Tibial nerve (tissue), 4 donors: ENCODE results near the gene RNF166. TPM values are rescaled to one million over a fixed set of nuclear protein-coding genes. Genes with fewer than 3 reads are reported as not detected.
"Not testable (repeated sequence)": the region's sequence is repeated elsewhere in the genome, so short reads cannot be mapped to it uniquely, and the experiment has no call there.

ENCODE experiments used
- DNase-seq, 2 donors: peaks; one replicate each; pipeline ENCODE4 v3.0.0-alpha.2; 2019; ENCODE audit warnings: low spot score in 2 of 2
- H3K27ac ChIP-seq, 4 donors: fragments of 200-600 bp; sonication (generic) in 3 of 4; one replicate each; pipeline ENCODE4 v1.5.1; 2017 to 2019; ENCODE audit warnings: mild to moderate bottlenecking in 1 of 4
- H3K27me3 ChIP-seq, 2 donors: fragments of 200-600 bp; sonication (generic) in 1 of 2; one replicate each; pipeline versions ENCODE4 v1.5.1 to v1.6.0; 2017 to 2019
- H3K36me3 ChIP-seq, 3 donors: fragments of 200-600 bp; sonication (generic); one replicate each; pipeline ENCODE4 v1.5.1; 2018 to 2019
- H3K4me1 ChIP-seq, 4 donors: fragments of 200-600 bp; sonication (generic) in 3 of 4; one replicate each; pipeline ENCODE4 v1.5.1; 2017 to 2019
- H3K4me3 ChIP-seq, 4 donors: fragments of 200-600 bp; sonication (generic) in 3 of 4; one replicate each; pipeline ENCODE4 v1.5.1; 2017 to 2019; ENCODE audit warnings: mild to moderate bottlenecking in 1 of 4, moderate library complexity in 1 of 4
- H3K9me3 ChIP-seq, 4 donors: fragments of 200-600 bp; sonication (generic) in 3 of 4; one replicate each; pipeline ENCODE4 v1.5.1; 2017 to 2019
- CTCF ChIP-seq, 5 experiments: fragments of 200-600 bp in 3 of 5; fragments of 450-650 bp in 2 of 5; sonication (generic) in 3 of 5; IDR thresholded peaks; one replicate each; pipeline ENCODE4 v1.5.1; 2016 to 2019; ENCODE audit warnings: antibody characterized with exemption in 5 of 5, mild to moderate bottlenecking in 3 of 5, moderate library complexity in 2 of 5
- EP300 ChIP-seq, 2 donors: sonication (generic); formaldehyde crosslinking; IDR thresholded peaks; one replicate each; pipeline ENCODE4 v1.6.1; 2017; ENCODE audit warnings: antibody characterized with exemption in 2 of 2, mild to moderate bottlenecking in 1 of 2
- POLR2A ChIP-seq, 2 donors: fragments of 450-650 bp; IDR thresholded peaks; one replicate each; pipeline ENCODE4 v1.6.1; 2017; ENCODE audit warnings: antibody characterized with exemption in 2 of 2, mild to moderate bottlenecking in 2 of 2, moderate library complexity in 2 of 2
- WGBS, 2 donors: methylation state at CpG; one replicate each; pipeline ENCODE4 v1.1.5; 2018; 5-methylcytosine and 5-hydroxymethylcytosine counted together
- total RNA-seq, 4 donors: library from RNA; depleted of rRNA; stranded (reverse); fragments of >200 nt; gene quantifications; one replicate each; pipeline ENCODE4 v1.1.0, GENCODE V29; 2016

RNF166 gene
- total RNA-seq, 4 donors from 2014 or later, result 36.5 to 56.7 (median 43.5) TPM

- Histone ChIP-seq H3K27ac (no peak overlapping the region), H3K4me1 (peaks cover 0 to 7% (median 6%) of the 10 kb centered on the region in 4 donors), H3K4me3 (no peak overlapping the region), H3K36me3 (peaks cover 0 to 52% (median 0%) of the 10 kb centered on the region in 3 donors), H3K27me3 (peaks cover 0 to 27% of the 10 kb centered on the region in 2 donors), H3K9me3 (no peaks in the 10 kb centered on the region)
- TF ChIP-seq EP300 (IDR thresholded peaks at IDR 0.05) (no peak), POLR2A (IDR thresholded peaks at IDR 0.05) (no peak), CTCF (IDR thresholded peaks at IDR 0.05) (no peak)
- 69 to 72% methylated on average over 11 to 21 of the region's 22 CpGs for WGBS, 2 donors
- no peak for DNase-seq
Measured at GRCh38 chr16:88676502-88677242, 29.5 kb downstream of the RNF166 start.

DNA sequence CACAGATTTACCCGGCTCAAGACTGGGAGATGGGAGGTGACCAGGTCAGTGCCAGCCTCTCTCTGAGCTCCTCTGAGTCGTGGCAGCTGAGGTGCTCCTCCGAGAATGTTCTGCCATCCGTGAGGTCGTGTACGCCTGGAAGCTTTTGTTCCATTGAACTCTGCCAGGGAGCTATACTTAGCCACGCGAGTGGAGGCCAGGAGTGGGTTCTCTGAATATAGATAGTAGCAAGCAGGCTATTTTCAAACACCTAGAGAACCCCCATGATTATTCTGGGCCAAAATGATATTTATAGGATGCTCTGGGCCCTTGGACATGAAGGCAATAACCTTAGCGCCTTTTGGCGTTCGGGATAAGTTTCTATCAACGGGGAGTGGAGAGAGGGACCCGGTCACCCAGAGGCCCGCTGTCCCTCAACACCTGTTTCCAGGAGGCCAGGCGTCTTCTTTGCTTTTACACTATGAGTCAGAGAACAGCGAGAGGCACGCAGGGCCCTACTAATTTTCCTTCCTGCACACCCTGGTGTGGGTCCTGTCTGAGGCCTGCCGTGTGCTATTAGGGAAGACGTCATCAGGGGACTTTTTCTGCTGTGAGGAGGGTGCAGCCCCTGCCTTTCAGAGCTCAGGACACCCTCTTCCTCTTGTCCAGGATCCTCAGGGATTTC, 32.4 kb downstream of the RNF166 start:
- peaks cover 0 to 57% (median 0%) of the 10 kb centered on the region in 3 donors for H3K36me3 ChIP-seq
- no peak for DNase-seq
- TF ChIP-seq CTCF (IDR thresholded peaks at IDR 0.05), result no peak
- no peak for TF ChIP-seq POLR2A (IDR thresholded peaks at IDR 0.05)
- no peak for TF ChIP-seq EP300 (IDR thresholded peaks at IDR 0.05)

DNA sequence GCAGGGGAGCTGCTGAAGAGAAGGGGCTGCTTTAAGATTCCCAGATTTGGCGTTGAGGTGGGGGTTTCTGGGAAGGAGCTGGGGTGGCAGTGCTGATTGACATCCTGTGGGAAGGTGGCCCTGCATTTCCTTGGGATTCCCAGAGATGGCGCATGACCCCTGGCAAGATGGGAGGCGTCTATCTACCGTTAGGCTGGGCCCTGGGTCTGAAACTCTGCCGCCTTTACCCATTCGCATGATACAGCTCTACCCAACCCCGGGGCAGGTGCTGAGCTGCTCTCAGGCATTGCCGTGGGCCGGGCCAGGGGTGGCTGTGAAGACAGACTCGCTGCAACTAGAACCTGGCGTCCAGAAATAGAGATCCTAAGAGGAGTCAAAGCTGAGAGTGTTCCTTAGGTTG, 33.4 kb downstream of the RNF166 start:
- Histone ChIP-seq H3K4me1 (no peaks in the 10 kb centered on the region), H3K36me3 (peaks cover 0 to 62% (median 0%) of the 10 kb centered on the region in 3 donors), H3K9me3 (no peaks in the 10 kb centered on the region), H3K27ac (no peak overlapping the region), H3K4me3 (no peak overlapping the region), H3K27me3 (no peaks in the 10 kb centered on the region)
- TF ChIP-seq CTCF (IDR thresholded peaks at IDR 0.05) (no peak), EP300 (IDR thresholded peaks at IDR 0.05) (no peak), POLR2A (IDR thresholded peaks at IDR 0.05) (no peak)
- DNase-seq, result no peak
- 54 to 60% methylated on average over 11 of the region's 11 CpGs for WGBS, 2 donors

More for the DNA sequence above, 32.4 kb downstream of the RNF166 start:
- peaks cover 0 to 9% of the 10 kb centered on the region in 2 donors for H3K27me3 ChIP-seq
- H3K27ac ChIP-seq, result no peak overlapping the region
- no peak overlapping the region for H3K4me3 ChIP-seq
- no peaks in the 10 kb centered on the region for H3K9me3 ChIP-seq
- no peaks in the 10 kb centered on the region for H3K4me1 ChIP-seq
- 87 to 88% methylated on average over 18 to 19 of the region's 19 CpGs for WGBS, 2 donors

DNA sequence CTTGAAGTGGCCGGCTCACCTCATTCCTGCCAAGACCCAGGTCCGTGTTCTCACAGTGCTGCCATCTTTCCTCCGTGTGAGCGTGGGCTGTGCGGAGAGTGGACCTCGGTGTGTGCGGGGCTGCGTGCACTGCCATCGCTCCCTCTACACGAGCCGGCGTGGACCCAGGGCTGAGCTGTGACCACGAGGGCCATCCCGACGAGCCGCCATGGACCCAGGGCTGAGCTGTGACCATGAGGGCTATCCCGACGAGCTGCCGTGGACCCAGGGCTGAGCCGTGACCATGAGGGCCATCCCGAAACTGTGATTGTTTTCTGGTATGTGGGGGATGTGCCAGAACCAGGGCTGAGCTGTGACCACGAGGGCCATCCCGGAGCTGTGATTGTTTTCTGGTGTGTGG, 34.4 kb downstream of the RNF166 start:
- Histone ChIP-seq H3K9me3 (no peaks in the 10 kb centered on the region), H3K36me3 (peaks cover 0 to 64% (median 0%) of the 10 kb centered on the region in 3 donors), H3K4me1 (no peaks in the 10 kb centered on the region), H3K4me3 (no peak overlapping the region), H3K27me3 (no peaks in the 10 kb centered on the region), H3K27ac (no peak overlapping the region)
- 86 to 90% methylated on average over 10 to 23 of the region's 23 CpGs for WGBS, 2 donors
- TF ChIP-seq POLR2A (IDR thresholded peaks at IDR 0.05) (no peak), EP300 (IDR thresholded peaks at IDR 0.05) (no peak), CTCF (IDR thresholded peaks at IDR 0.05) (no peak)
- DNase-seq, result no peak

GRCh38 chr16:88669980-88670379, 36.2 kb downstream of the RNF166 start:
- TF ChIP-seq EP300 (IDR thresholded peaks at IDR 0.05), result no peak
- no peak for TF ChIP-seq POLR2A (IDR thresholded peaks at IDR 0.05)
- TF ChIP-seq CTCF (IDR thresholded peaks at IDR 0.05), result no peak
- Histone ChIP-seq H3K36me3 (peaks cover 0 to 46% (median 0%) of the 10 kb centered on the region in 3 donors), H3K27me3 (no peaks in the 10 kb centered on the region), H3K4me3 (no peak overlapping the region), H3K9me3 (no peaks in the 10 kb centered on the region), H3K4me1 (no peaks in the 10 kb centered on the region), H3K27ac (no peak overlapping the region)
- DNase-seq, result no peak
- 81 to 84% methylated on average over 10 of the region's 10 CpGs for WGBS, 2 donors

DNA sequence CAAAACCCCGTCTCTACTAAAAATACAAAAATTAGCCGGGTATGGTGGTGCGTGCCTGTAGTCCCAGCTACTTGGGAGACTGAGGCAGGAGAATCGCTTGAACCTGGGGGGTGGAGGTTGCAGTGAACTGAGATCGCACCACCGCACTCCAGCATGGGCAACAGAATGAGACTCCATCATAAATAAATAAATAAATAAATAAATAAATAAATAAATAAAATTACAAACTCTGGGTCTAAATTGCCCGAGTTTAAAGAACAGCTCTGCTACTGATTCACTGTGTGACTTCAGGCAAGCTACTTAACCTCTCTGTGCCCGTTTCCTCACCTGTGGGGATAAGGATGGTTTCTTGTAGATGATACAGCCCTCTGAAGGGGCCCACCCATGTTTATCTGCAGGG, 36.7 kb downstream of the RNF166 start:
- 89 to 97% methylated on average over 8 of the region's 8 CpGs for WGBS, 2 donors
- peaks cover 0 to 41% (median 0%) of the 10 kb centered on the region in 3 donors for H3K36me3 ChIP-seq
- not testable (repeated sequence) for H3K9me3 ChIP-seq, H3K27me3 ChIP-seq, DNase-seq, H3K4me1 ChIP-seq, H3K4me3 ChIP-seq, H3K27ac ChIP-seq
